ENCODE measurements around the gene ZKSCAN8. TPM values are rescaled to one million over a fixed set of nuclear protein-coding genes. Genes with fewer than 3 reads are reported as not detected.

Gene ZKSCAN8
- total RNA-seq, 1 experiment from 2014 or later, result 6.9 TPM

DNA sequence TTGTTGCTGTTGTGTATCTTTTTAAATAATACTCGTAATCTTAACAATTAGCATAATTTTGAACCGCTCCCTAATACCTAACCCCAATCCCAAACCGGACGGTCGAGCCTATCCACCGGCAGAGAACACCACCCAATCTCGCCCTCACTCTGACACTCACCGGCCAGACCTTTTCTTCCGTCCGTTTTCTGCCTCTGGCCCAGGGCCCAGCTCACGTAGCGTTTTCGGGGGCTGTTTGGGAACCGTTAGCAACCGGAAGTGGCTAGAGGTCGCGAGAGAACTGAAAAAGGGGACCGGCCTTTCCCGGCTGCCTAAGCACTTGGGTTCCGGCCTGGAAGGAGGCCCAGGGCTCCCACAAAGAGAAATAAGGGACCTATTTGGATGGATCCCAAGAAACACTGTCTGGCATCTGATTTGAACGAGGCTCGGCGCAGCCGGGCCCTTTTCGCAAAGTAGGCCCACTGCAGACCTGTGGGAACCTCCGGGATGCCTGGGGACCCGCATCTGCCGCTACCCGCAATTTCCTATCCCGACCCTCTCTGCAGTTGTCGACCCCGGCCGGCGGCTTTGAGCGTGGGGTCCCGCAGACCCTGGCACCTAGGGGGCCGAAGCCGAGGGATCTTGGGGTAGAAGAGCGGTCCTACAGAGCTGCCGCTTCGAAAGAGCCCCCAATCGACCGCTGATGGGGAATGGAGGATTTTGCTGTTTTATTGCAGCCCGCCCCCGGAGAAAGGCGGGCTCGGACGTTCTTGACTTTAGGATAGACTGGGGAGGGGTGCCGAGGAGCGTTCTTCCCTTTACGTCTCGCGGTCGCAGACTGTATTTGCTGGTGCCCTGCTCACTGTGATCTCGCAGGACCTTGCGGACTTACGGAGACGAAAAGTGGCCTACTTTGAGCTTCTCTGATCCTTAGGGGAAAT lies 4.8 kb upstream of the ZKSCAN8 start:
- peak; percentile 83 for DNase-seq (ENCODE audit: low read depth)
- in situ Hi-C loops (cut with HindIII; ENCODE audit: low pct_unique_long_range_greater_than_20kb, low sequenced_read_pairs), result no loop called here

GRCh38 chr6:28137505-28137981 lies 4.1 kb upstream of the ZKSCAN8 start:
- DNase-seq (ENCODE audit: low read depth), result peak; percentile 48
- in situ Hi-C loops (cut with HindIII; ENCODE audit: low pct_unique_long_range_greater_than_20kb, low sequenced_read_pairs), result no loop called here

DNA sequence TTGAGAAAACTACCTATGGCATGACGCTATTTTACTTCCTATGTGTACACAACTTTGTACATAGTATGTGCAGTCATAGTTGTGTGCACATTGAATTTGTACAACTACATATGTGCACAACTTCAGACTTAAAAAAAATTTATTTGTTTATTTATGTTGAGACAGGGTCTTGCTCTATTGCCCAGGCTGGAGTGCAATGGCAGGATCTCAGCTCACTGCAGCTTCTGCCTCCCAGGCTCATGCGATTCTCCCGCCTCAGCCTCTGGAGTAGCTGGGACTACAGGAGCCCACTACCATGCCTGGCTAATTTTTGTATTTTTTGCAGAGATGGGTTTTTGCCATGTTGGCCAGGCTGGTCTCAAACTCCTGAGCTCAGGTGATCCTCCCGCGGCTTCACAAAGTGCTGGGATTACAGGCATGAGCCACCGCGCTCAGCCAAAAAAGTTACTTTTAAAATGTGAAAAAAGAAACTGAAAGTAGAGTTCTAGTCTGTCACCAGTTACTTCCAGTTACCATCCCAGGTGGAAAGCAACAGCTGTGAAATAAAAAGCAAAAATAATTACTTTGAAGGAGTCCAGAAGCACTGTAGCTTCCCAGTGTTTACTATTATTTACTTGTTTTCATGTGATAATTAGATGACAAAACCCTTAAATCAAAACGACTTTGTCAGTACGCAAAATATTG lies 1.7 kb upstream of the ZKSCAN8 start:
- no peak for DNase-seq (ENCODE audit: low read depth)
- in situ Hi-C loops (cut with HindIII; ENCODE audit: low pct_unique_long_range_greater_than_20kb, low sequenced_read_pairs), result no loop called here

DNA sequence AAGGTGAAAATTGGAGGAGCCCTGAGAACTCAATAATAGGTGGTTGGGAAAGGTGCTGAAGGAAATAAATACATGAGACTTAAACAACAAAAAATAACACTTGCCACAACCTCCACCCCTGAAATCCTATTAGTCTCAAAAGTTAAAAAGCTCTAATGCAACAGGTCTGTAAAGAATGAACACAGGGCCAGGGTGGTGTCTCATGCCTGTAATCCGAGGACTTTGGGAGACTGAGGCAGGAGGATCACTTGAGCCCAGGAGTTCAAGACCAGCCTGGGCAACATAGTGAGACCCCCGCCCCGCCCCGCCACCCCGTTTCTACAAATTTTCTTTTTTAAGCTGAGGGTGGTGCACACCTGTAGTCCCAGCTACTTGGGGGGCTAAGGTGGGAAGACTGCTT lies 1.1 kb upstream of the ZKSCAN8 start:
- in situ Hi-C loops (cut with HindIII; ENCODE audit: low pct_unique_long_range_greater_than_20kb, low sequenced_read_pairs), result no loop called here
- DNase-seq (ENCODE audit: low read depth), result no peak

DNA sequence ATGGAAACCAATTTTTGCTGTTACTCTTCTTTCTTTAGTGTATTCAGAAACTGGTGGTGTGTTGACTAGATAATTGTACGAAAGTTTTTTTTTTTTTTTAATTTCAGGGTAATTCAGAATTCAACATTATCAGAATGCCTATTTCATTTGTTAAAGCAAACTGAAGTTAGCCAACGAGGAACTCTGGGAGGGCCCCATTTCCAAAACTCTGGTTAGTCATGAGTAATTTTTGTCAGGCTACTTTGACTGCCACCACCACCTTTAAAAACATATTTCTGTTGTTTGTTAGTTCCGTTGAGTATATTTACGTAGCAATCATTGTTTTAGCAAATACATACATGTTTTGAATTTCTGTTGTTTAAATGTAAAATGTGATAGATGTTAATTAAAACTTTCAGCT lies 763 bp downstream of the ZKSCAN8 start:
- no peak for DNase-seq (ENCODE audit: low read depth)
- in situ Hi-C loops (cut with HindIII; ENCODE audit: low pct_unique_long_range_greater_than_20kb, low sequenced_read_pairs), result no loop called here

DNA sequence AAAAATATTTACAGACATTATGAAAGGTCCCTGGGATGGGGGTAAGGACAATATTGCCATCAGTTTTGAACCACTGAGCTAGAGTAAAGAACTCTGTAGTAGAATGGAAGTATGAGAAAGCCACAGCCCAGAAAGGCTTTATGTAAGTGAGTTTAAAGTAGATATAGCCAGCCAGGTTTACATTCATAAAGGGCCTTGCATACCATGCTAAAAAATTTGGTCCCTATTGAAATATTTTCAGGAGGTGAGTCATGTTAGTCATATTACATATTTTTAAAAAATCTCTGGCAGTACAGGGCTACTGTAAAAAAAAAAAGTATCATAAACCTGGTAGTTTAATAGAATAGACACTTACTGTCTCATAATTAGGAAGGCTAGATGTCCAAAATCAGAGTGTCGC lies 3.5 kb downstream of the ZKSCAN8 start:
- in situ Hi-C loops (cut with HindIII; ENCODE audit: low pct_unique_long_range_greater_than_20kb, low sequenced_read_pairs), result no loop called here

GRCh38 chr6:28152531-28152930 lies 10.8 kb downstream of the ZKSCAN8 start:
- in situ Hi-C loops (cut with HindIII; ENCODE audit: low pct_unique_long_range_greater_than_20kb, low sequenced_read_pairs), result no loop called here
- no peak for DNase-seq (ENCODE audit: low read depth)

More for the DNA sequence above, 3.5 kb downstream of the ZKSCAN8 start:
- DNase-seq (ENCODE audit: low read depth), result no peak

- in situ Hi-C loops (cut with HindIII; ENCODE audit: low pct_unique_long_range_greater_than_20kb, low sequenced_read_pairs), result no loop called here
- no peak for DNase-seq (ENCODE audit: low read depth)
Measured at GRCh38 chr6:28153546-28153945, 11.9 kb downstream of the ZKSCAN8 start.

GRCh38 chr6:28154357-28154756 lies 12.7 kb downstream of the ZKSCAN8 start:
- in situ Hi-C loops (cut with HindIII; ENCODE audit: low pct_unique_long_range_greater_than_20kb, low sequenced_read_pairs), result no loop called here
- DNase-seq (ENCODE audit: low read depth), result no peak

DNA sequence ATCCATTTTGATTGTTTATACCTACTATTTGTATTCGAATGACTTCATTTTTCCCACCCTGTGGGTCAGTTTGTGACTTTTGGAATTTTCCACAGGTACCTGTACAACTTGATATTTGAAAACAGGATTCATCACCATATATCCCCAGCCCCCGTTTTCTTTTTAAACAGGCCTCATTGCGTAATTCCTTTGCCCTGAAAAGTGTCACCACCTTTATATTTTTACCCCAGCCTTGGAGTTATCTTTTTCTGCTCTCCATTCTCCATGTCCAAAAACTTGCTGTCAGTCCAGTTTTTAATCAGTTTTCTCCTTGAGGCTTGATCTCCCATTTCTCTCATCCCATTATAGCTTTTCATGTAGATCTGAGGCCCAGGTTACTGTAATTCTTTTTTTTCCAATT lies 16.6 kb downstream of the ZKSCAN8 start:
- DNase-seq (ENCODE audit: low read depth), result no peak
- in situ Hi-C loops (cut with HindIII; ENCODE audit: low pct_unique_long_range_greater_than_20kb, low sequenced_read_pairs), result no loop called here

GRCh38 chr6:28159029-28159607 lies 17.4 kb downstream of the ZKSCAN8 start:
- in situ Hi-C loops (cut with HindIII; ENCODE audit: low pct_unique_long_range_greater_than_20kb, low sequenced_read_pairs), result no loop called here

GRCh38 chr6:28160233-28160632 lies 18.6 kb downstream of the ZKSCAN8 start:
- no peak for DNase-seq (ENCODE audit: low read depth)
- in situ Hi-C loops (cut with HindIII; ENCODE audit: low pct_unique_long_range_greater_than_20kb, low sequenced_read_pairs), result no loop called here

More at GRCh38 chr6:28159029-28159607, 17.4 kb downstream of the ZKSCAN8 start:
- DNase-seq (ENCODE audit: low read depth), result no peak

- in situ Hi-C loops (cut with HindIII; ENCODE audit: low pct_unique_long_range_greater_than_20kb, low sequenced_read_pairs), result no loop called here
- peak; percentile 80 for DNase-seq (ENCODE audit: low read depth)
Measured at GRCh38 chr6:28161410-28162079, 19.9 kb downstream of the ZKSCAN8 start.

- no peak for DNase-seq (ENCODE audit: low read depth)
- in situ Hi-C loops (cut with HindIII; ENCODE audit: low pct_unique_long_range_greater_than_20kb, low sequenced_read_pairs), result no loop called here
Measured at GRCh38 chr6:28165563-28165962, 23.9 kb downstream of the ZKSCAN8 start.

GRCh38 chr6:28167068-28167467 lies 25.4 kb downstream of the ZKSCAN8 start:
- peak; percentile 30 for DNase-seq (ENCODE audit: low read depth)
- in situ Hi-C loops (cut with HindIII; ENCODE audit: low pct_unique_long_range_greater_than_20kb, low sequenced_read_pairs), result no loop called here

- in situ Hi-C loops (cut with HindIII; ENCODE audit: low pct_unique_long_range_greater_than_20kb, low sequenced_read_pairs), result no loop called here
- DNase-seq (ENCODE audit: low read depth), result no peak
Measured at GRCh38 chr6:28167926-28168325, 26.2 kb downstream of the ZKSCAN8 start.

- in situ Hi-C loops (cut with HindIII; ENCODE audit: low pct_unique_long_range_greater_than_20kb, low sequenced_read_pairs), result no loop called here
- no peak for DNase-seq (ENCODE audit: low read depth)
Measured at GRCh38 chr6:28171271-28171670, 29.6 kb downstream of the ZKSCAN8 start.

DNA sequence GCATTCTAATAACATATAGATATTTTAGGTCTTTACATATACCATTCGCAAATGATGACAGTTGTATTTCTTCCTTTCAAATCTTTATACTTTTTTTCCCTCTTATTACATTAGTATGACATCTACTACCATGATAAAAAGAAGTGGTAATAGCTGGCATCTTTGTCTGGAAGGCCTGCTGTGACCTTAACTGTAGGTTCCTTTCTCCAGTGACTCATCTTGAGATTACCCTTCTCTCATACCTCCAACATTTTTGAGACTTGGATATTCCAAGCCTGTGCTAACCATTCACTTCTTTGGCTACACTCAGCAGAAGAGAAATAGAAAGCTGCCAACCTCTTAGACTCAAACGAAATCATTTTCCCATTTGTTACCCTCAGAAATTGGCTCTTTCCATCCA lies 30.3 kb downstream of the ZKSCAN8 start:
- in situ Hi-C loops (cut with HindIII; ENCODE audit: low pct_unique_long_range_greater_than_20kb, low sequenced_read_pairs), result no loop called here
- DNase-seq (ENCODE audit: low read depth), result no peak
